ENCODE results near the gene HOXB13.
A peak's percentile ranks its signal among the peaks of the same experiment; 100 is the strongest.

The HOXB13 gene

GRCh38 chr17:48745381-48746275 is 17.1 kb upstream of the HOXB13 start:
- DNase-seq (ENCODE audit: low read depth in 1 of 2, low spot score in 1 of 2), result peak in 1 of 2 experiments; percentile 44
- in situ Hi-C loops (cut with HindIII; ENCODE audit: low pct_unique_long_range_greater_than_20kb, low sequenced_read_pairs), result no loop called here
- TF ChIP-seq JUND (IDR thresholded peaks at IDR 0.05; ENCODE audit: low read depth), result no peak

DNA sequence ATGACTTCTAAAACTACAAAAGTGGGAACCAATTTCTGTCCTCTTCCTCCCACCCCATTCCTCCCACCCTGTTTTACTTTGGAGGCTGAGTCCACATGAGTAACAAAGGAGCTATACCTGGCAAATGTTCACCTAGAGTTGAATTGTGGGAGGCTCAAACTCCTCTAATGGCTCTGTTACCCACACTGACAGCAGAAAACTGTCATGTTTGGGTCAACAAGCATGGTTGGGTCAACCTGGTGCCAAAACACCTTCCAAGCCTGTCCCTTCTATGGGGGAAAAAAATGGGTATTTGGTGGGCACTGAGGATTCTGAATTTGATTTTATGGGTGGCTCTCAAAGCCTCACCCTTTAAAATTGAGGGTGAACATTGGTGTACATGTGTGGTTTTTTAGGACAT is 12.0 kb upstream of the HOXB13 start:
- no peak for TF ChIP-seq JUND (IDR thresholded peaks at IDR 0.05; ENCODE audit: low read depth)
- in situ Hi-C loops (cut with HindIII; ENCODE audit: low pct_unique_long_range_greater_than_20kb, low sequenced_read_pairs), result no loop called here
- DNase-seq (ENCODE audit: low read depth in 1 of 2, low spot score in 1 of 2), result no peak

- peak in 1 of 2 experiments; percentile 39 for DNase-seq (ENCODE audit: low read depth in 1 of 2, low spot score in 1 of 2)
- no peak for TF ChIP-seq JUND (IDR thresholded peaks at IDR 0.05; ENCODE audit: low read depth)
- in situ Hi-C loops (cut with HindIII; ENCODE audit: low pct_unique_long_range_greater_than_20kb, low sequenced_read_pairs), result no loop called here
Observed at GRCh38 chr17:48738803-48739526, 10.4 kb upstream of the HOXB13 start.

DNA sequence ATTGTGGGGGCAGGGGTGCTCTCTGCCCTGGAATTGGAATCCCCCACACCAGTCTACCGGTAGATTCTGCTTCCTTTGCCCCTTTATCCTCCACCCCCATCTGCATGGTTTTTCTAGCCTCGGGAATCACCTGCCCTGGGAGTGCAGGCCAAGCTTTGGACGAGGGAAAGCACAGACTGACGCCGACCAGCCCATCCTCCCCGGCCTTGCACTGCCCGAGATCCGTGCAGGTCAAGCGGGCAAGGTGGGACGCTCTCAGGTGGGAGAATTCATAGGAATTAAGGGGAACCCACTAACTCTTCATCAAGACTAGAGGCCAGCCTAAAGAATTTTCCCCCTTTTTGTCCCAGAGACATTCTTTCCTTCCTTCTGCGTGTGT is 9.9 kb upstream of the HOXB13 start:
- no peak for DNase-seq (ENCODE audit: low read depth in 1 of 2, low spot score in 1 of 2)
- no peak for TF ChIP-seq JUND (IDR thresholded peaks at IDR 0.05; ENCODE audit: low read depth)
- in situ Hi-C loops (cut with HindIII; ENCODE audit: low pct_unique_long_range_greater_than_20kb, low sequenced_read_pairs), result no loop called here

GRCh38 chr17:48737330-48738043 is 8.9 kb upstream of the HOXB13 start:
- TF ChIP-seq JUND (IDR thresholded peaks at IDR 0.05; ENCODE audit: low read depth), result no peak
- in situ Hi-C loops (cut with HindIII; ENCODE audit: low pct_unique_long_range_greater_than_20kb, low sequenced_read_pairs), result no loop called here
- peak in 1 of 2 experiments; percentile 37 for DNase-seq (ENCODE audit: low read depth in 1 of 2, low spot score in 1 of 2)

DNA sequence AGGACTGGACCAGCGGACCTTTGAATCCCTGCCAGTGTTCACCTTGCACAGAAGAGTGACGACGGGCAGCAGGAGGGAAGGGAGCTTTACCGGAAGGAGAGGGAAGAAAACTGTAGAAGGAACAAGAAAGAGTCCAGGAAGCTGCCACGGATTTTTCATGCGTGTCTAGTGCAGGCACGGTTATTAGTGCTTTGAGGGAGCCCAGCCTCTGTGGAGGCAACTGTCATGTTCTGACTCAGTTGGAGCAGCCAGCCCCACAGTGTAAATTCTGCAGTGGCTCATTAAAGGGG is 6.5 kb upstream of the HOXB13 start:
- DNase-seq (ENCODE audit: low read depth in 1 of 2, low spot score in 1 of 2), result no peak
- TF ChIP-seq JUND (IDR thresholded peaks at IDR 0.05; ENCODE audit: low read depth), result no peak
- in situ Hi-C loops (cut with HindIII; ENCODE audit: low pct_unique_long_range_greater_than_20kb, low sequenced_read_pairs), result no loop called here

DNA sequence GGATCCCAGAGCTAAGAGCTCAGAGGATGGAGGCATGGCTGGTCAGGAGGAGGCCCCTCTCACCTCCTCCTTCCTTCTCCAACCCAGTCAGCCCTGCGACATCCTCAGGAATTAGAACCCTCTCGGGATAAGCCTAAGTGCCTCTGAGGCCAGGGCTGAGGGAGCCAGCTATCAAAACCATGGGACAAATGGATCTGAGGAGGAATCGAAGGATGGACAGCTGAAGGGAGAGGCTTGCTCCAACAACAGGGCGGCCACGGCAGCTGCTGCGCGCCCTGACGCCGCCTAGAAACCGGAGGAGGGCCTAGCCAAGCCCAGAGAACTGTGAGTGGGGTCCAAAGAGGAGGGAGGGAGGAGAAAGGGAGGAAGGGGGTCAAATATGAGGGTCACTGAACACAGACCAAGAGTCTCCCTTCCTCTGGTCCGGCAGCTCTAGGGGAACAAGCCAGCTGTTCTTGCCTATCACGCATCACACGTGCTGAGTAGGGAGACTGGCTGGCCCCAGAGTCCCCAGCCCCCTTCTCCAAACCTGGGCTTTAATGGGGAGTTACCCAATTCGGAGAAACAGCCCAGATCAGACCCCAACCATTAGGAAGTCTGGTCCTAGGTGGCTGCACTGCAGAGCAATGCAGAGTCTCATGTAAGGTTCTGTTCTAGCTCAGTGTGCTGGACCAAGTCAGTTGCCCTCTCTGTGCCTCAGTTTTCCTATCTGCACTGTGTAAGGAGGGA is 5.9 kb upstream of the HOXB13 start:
- no peak for DNase-seq (ENCODE audit: low read depth in 1 of 2, low spot score in 1 of 2)
- in situ Hi-C loops (cut with HindIII; ENCODE audit: low pct_unique_long_range_greater_than_20kb, low sequenced_read_pairs), result no loop called here

GRCh38 chr17:48733632-48734328 is 5.2 kb upstream of the HOXB13 start:
- in situ Hi-C loops (cut with HindIII; ENCODE audit: low pct_unique_long_range_greater_than_20kb, low sequenced_read_pairs), result no loop called here
- no peak for TF ChIP-seq JUND (IDR thresholded peaks at IDR 0.05; ENCODE audit: low read depth)
- DNase-seq (ENCODE audit: low read depth in 1 of 2, low spot score in 1 of 2), result no peak

More for the DNA sequence above, 5.9 kb upstream of the HOXB13 start:
- no peak for TF ChIP-seq JUND (IDR thresholded peaks at IDR 0.05; ENCODE audit: low read depth)

DNA sequence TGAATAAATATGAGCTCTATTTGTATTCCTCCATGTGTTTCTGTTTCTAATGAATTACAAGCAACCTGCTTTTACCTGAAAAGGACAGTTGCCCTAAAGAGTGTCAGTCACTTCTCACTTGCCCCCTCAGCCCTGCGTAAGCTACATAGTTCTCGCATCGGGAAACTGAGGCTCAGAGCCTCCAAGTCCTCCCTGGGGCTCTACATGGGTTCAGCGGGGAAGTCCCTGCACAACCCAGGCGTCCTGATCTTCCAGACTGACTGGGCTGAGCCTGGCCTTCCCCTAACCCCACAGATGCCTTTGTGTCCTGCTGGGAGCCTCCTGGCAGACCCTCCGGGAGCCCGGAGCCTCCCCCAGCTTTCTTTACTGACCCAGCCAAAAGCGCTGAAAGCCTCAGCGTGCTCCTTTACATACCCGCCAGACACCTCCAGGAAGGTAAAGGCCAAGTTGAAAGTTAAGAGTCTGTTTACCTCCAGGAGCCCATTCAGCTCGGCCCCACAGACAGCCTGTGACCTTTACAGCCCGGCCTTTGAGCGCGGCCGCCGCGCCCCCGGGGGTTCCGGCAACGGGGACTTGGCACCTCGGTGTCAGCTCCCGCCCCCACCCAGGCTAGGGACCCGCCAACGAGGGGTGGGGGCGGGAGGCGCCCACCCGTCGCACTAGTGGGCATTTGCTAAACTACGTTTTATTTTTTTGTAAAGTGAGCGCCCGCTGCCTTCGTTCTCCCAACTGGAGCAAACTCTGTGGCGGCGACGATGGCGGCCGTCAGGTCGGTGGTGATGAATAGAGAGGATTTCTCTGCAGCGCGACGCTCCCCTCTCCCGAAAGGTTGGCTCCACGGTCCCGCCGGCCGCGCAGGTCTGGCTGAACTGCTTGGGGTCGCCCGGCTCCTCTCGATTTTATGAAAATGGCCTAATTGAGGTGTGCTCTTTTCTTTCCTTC is 4.4 kb upstream of the HOXB13 start:
- in situ Hi-C loops (cut with HindIII; ENCODE audit: low pct_unique_long_range_greater_than_20kb, low sequenced_read_pairs), result no loop called here
- no peak for TF ChIP-seq JUND (IDR thresholded peaks at IDR 0.05; ENCODE audit: low read depth)

GRCh38 chr17:48731355-48731754 is 2.8 kb upstream of the HOXB13 start:
- TF ChIP-seq JUND (IDR thresholded peaks at IDR 0.05; ENCODE audit: low read depth), result no peak
- in situ Hi-C loops (cut with HindIII; ENCODE audit: low pct_unique_long_range_greater_than_20kb, low sequenced_read_pairs), result no loop called here

More for the DNA sequence above, 4.4 kb upstream of the HOXB13 start:
- no peak for DNase-seq (ENCODE audit: low read depth in 1 of 2, low spot score in 1 of 2)

DNA sequence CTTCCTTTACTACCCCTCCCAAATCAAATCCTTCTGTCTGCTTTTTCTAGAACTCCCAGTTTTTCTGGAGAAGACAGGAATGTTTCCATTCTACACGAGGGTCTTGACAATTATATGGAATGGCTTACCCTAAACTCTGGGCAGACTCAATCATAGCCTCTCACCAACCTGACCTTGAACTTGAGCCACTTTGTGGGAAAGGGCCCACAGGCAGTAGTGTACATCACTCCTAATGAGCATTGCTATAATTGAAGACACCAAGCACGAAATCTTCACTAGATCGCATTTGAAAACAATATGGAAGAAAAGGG is 1.6 kb upstream of the HOXB13 start:
- DNase-seq (ENCODE audit: low read depth in 1 of 2, low spot score in 1 of 2), result no peak
- in situ Hi-C loops (cut with HindIII; ENCODE audit: low pct_unique_long_range_greater_than_20kb, low sequenced_read_pairs), result no loop called here
- TF ChIP-seq JUND (IDR thresholded peaks at IDR 0.05; ENCODE audit: low read depth), result no peak

More at GRCh38 chr17:48731355-48731754, 2.8 kb upstream of the HOXB13 start:
- no peak for DNase-seq (ENCODE audit: low read depth in 1 of 2, low spot score in 1 of 2)

All from T47D (cell line).